NB4 (cell line): ENCODE data around the gene PARD3.
"Not testable (repeated sequence)": the region's sequence is repeated elsewhere in the genome, so short reads cannot be mapped to it uniquely, and the experiment has no call there.

Source experiments
- DNase-seq: peaks from one replicate; pipeline ENCODE4 v3.0.0; 2010; ENCODE audit warnings: low read depth
- H3K4me3 ChIP-seq: one replicate; pipeline ENCODE4 v1.5.1; 2011; ENCODE audit warnings: mild to moderate bottlenecking, low read depth, low read length, moderate library complexity
- MYC ChIP-seq: IDR thresholded peaks from 2 replicates; pipeline ENCODE4 v1.6.1; 2011; ENCODE audit warnings: low read depth, low read length
- POLR2A ChIP-seq: IDR thresholded peaks from 2 replicates; pipeline ENCODE4 v1.6.1; 2011; ENCODE audit warnings: mild to moderate bottlenecking; ENCODE audit not compliant: insufficient read length; ENCODE audit errors: extremely low read depth
- TF ChIP-seq, protein P1 (sequence below): IDR thresholded peaks from 2 replicates; pipeline ENCODE4 v1.6.1; 2011; ENCODE audit warnings: low read depth, low read length
- TF ChIP-seq, protein P2 (sequence below): IDR thresholded peaks from one replicate; pipeline ENCODE4 v1.5.1; 2012; ENCODE audit warnings: low read depth, low read length

Gene PARD3

DNA sequence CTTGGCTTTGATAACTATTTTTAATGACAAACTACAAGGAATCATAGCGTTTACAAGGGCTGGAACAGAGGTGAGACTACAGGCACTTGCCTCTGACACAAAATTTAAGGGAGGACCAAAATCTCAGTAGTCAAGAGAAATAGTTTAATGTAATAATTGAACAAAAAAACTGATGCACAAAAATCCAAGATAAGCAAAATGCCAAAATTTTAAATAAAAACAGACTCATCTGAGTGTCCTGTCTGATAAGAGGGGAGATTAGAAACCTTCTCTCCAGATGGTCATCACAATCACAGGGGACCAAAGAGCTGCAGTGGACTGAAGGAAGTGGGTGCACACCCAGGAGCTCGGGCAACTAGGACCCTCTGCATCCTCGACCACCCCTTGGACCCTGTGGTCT lies 70.5 kb downstream of the PARD3 start:
- no peak overlapping the region for H3K4me3 ChIP-seq
- no peak for DNase-seq
- no peak for TF ChIP-seq POLR2A
- TF ChIP-seq, protein P1, sequence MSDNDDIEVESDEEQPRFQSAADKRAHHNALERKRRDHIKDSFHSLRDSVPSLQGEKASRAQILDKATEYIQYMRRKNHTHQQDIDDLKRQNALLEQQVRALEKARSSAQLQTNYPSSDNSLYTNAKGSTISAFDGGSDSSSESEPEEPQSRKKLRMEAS = no peak
- TF ChIP-seq, protein P2, sequence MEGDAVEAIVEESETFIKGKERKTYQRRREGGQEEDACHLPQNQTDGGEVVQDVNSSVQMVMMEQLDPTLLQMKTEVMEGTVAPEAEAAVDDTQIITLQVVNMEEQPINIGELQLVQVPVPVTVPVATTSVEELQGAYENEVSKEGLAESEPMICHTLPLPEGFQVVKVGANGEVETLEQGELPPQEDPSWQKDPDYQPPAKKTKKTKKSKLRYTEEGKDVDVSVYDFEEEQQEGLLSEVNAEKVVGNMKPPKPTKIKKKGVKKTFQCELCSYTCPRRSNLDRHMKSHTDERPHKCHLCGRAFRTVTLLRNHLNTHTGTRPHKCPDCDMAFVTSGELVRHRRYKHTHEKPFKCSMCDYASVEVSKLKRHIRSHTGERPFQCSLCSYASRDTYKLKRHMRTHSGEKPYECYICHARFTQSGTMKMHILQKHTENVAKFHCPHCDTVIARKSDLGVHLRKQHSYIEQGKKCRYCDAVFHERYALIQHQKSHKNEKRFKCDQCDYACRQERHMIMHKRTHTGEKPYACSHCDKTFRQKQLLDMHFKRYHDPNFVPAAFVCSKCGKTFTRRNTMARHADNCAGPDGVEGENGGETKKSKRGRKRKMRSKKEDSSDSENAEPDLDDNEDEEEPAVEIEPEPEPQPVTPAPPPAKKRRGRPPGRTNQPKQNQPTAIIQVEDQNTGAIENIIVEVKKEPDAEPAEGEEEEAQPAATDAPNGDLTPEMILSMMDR = no peak

DNA sequence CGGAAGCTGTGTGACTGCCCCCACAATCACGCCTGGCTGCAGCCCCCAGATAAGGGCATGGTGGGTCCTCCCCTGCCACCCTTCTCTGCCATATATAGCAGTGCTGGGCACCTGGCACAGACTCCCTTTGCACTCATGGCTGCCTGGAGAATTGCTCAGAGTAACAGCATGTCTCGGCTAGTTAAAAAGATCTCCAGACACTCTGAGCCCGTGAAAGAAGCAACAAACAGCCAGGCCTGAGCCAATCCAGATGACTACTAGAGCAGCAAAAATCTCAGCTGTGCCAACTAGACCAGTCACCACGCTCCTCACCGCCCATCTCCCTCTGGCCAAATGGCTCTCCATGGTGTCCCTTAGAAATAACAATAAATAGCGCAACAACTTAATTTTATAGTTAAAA lies 71.3 kb downstream of the PARD3 start:
- TF ChIP-seq, protein P1 = no peak
- TF ChIP-seq, protein P2 = no peak
- no peak for TF ChIP-seq POLR2A
- TF ChIP-seq MYC = no peak
- H3K4me3 ChIP-seq = no peak overlapping the region
- DNase-seq = no peak

DNA sequence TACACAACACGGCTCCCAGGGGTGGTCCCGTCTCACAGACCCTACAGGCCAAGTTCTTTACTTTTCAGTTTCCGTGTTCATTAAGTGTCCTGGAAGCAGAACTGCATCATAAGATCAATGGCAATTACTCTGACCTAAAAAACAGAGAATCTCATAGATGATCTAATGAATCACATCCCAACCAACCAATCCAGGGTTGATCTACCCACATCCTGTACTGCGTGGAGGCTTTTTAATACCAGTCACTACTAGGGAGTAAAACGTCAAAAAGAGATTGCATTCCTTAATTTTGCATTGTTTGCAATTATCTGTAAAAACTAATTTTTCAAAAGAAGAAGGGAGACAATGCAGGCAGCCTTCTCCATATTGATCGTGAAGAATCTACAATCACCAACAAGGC lies 72.6 kb downstream of the PARD3 start:
- TF ChIP-seq MYC (no peak), POLR2A (no peak)
- TF ChIP-seq, protein P1 = no peak
- TF ChIP-seq, protein P2 = no peak
- DNase-seq = no peak

DNA sequence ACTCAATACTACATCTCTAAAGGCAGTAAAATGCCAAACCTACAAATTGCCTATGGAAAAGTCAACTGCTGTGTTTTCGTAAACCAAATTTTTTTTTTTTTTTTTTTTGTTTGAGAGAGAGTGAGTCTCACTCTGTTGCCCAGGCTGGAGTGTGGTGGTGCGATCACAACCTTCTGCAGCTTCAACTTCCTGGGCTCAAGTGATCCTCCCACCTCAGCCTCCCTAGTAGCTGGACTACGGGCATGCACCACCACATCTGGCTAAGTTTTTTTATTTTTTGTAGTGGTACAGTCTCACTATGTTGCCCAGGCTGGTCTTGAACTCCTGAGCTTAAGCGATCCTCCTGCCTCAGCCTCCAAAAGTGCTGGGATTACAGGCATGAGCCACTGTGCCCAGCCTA lies 74.0 kb downstream of the PARD3 start:
- DNase-seq = not testable (repeated sequence)

More for the DNA sequence above, 72.6 kb downstream of the PARD3 start:
- no peak overlapping the region for H3K4me3 ChIP-seq

DNA sequence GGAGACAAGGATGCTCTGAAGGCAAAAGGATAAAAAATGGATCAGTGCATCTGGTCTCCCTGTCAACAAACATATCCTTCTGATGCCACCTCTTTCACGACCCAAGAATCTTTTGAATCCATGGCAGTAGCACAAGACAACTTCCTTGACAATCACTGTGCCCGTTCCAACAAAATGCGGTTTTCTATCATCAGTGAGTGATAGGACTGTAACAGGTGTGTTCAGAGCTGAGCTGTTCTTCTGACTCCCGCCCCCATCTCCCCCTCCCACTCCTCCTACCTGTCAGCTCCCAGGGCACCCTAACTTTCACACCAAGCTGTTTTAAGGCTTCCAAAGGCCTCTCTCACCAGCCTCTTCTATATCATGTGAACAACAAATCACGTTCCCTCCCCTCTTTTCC lies 74.8 kb downstream of the PARD3 start:
- TF ChIP-seq, protein P2 = no peak
- TF ChIP-seq POLR2A (no peak), MYC (no peak)
- TF ChIP-seq, protein P1 = no peak
- no peak for DNase-seq
- no peak overlapping the region for H3K4me3 ChIP-seq

More for the DNA sequence above, 74.0 kb downstream of the PARD3 start:
- H3K4me3 ChIP-seq = not testable (repeated sequence)

DNA sequence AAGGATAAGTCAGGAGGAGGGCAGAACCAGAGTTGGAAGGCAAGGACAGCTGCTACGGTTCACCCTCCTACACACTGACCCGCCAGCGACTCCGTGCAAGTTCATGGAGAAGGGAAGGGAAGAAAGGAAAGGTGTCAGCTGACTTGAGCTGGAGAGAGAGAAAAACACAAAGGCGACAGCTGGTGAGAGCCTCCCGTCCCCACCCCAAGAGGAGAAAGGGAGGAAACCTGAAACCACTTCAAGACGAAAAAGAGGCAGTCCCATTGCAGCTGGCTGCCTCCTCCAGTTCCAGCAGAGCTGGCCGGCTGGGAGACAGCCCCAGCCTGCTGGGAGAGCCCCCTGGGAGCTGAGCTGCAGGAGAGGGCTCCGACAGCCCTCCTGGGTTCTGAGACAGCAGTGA lies 75.2 kb downstream of the PARD3 start:
- no peak overlapping the region for H3K4me3 ChIP-seq
- peak; percentile 17 for DNase-seq
- TF ChIP-seq POLR2A (no peak), MYC (no peak)
- TF ChIP-seq, protein P1 = no peak

DNA sequence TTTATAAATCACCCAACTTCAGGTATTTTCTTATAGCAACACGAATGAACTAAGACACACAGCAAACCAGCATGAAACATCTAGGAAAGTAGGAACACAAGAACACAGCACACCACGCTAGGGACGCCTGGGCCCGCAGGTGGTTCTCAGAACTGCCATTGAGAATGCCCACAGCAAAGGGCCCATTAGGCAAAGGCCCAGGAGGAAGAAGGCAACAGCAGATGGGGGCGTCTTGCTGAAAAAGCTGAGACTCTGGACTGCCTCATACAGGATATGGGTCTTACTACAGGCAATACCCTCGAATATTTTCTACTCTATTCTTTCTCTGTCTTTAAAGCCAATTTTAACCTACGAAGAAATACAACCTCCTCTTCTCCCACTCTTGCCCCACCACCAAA lies 77.3 kb downstream of the PARD3 start:
- no peak for DNase-seq
- TF ChIP-seq, protein P1 = no peak
- TF ChIP-seq, protein P2 = no peak
- no peak for TF ChIP-seq MYC
- TF ChIP-seq POLR2A = no peak

More for the DNA sequence above, 77.3 kb downstream of the PARD3 start:
- no peak overlapping the region for H3K4me3 ChIP-seq
